EL (cell line): Measurements from ENCODE around the gene UBE3C.

ENCODE experiments used
- DNase-seq: peaks from one replicate; pipeline ENCODE4 v3.0.0-alpha.2; 2016

The UBE3C gene

DNA sequence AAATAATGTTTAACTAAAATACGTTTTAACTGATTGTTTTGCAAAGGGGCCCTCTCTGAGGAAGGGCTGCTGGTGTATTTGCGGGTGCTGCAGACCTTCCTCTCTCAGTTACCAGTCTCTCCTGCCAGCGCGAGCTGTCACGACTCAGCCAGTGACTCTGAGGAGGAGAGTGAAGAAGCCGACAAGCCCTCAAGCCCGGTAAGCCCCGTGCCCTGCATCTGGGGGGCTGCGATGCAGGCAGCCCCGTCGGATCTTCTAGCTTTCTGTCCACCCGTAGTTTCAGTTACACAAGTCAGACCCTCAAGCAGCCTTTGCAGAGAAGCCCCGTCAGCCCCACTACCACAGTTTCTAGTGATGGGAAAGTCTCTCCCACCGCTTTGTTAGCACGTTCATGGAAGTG, 45.1 kb downstream of the UBE3C start:
- no peak for DNase-seq

DNA sequence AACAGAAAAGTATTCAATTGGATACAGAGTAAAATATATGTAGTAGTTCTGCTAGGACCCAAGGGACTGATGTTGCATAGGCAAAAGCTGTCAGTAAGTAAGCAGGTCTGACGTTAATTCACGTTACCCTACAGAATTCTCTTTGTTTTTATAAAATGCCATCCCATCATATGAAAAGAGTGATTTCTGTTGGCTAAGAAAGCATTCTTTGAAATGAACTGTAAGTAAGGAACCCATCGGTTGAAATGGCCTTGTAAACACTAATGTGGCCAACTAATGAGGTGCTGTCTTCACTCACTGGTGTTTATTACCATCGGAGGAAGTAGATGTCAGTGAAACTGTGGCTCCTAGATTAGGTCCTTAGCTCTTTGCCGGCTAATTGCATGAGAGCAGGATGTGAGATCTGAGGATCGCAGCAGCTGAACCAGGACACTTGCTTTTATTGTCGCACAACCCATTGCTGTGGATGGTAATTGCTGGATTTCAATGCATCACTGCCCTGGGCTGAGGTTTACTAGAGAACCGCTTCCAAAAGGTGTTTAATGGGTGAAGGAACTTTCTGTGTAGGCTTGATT, 49.5 kb downstream of the UBE3C start:
- no peak for DNase-seq

DNA sequence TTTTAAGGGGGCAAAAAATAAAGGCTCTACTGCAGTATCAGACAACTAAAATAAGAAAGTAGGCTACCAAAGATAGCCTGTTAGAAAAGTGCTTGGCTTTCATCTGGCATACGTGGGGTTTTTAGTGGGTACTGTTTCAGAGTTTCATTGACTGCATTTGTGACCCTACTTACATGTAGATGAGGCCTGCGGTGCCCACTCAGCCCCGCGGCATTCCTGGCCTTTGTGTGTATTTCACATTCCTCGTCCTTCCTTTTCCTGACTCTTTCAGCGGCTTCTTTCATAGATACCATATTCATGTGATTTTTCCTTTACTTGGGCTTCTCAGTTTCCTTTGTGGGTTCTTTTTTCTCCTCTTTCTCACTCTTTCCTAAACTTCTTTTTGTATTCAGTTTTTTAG, 50.7 kb downstream of the UBE3C start:
- no peak for DNase-seq

DNA sequence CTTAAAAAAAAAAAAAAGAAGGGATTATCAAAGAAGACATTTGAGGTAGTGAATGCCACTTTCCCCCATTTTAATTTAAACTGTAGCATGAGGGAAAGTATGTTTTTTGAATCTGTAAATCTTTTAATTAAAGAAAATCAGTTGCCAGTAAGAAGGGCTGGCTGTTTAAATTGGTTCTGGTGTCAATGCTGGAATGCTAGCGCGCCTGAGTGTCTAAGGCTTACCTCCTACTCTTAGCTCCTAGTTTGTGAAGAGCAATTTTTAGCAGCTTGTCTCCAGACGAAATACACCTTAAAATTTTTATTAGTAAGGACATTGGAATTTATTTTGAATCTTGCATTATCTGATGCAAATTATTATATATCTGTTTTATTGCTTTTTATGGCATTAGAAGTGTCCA, 54.1 kb downstream of the UBE3C start:
- no peak for DNase-seq

DNA sequence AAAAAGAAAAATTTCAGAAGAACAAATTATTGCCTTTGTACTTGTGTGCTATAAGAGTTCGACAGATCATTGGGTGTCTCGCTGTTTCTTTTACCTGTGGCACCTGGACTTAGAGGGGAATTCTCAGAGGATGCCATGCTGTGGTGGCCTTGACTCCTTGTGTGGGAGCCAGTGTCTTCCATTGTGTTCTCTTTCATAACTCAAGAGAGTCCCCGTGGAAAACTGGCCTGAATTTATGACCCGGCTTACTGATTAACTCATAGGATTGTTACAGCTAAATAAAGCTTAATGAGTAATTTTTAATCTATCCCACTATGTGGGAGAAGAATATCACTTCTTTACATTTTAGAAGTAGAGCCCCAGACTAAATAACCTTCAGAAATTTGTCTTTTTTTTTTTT, 54.5 kb downstream of the UBE3C start:
- DNase-seq = no peak

DNA sequence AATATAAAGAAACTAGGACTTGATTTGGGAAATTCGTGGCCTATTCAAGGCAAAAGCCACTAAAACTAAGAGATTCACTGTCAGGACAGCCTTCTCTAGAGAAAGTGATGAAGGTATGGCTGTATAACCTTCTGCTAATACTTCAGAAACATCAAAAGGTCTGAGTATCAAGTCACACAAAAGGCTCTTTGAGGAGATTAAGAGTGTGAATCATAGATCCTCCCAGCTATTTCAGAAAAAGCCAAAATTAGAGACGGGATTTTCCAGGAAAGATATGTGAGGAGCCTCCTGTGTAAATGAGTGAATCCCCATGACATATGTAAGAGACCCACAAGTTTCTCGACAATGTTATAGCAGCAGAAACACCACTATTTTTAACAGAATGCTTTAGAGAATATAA, 56.2 kb downstream of the UBE3C start:
- DNase-seq = no peak

DNA sequence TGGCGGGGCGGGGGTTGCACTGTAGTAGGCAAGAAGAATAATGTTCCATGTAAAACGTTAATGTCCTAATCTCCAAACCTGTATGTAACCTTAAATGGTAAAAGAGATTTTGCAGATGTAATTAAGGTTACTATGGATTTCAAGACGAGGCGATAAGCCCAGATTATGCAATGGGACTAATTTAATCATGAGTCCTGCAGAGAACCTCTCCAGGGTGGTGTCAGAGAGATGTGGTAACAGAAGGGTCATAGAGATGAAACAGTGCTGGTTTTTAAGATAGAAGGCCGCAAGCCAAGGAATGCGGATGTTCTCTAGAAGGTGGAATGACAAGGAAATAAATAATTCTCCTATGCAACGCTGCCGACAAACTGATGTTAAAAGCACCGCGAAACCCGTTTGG, 57.1 kb downstream of the UBE3C start:
- DNase-seq = no peak

DNA sequence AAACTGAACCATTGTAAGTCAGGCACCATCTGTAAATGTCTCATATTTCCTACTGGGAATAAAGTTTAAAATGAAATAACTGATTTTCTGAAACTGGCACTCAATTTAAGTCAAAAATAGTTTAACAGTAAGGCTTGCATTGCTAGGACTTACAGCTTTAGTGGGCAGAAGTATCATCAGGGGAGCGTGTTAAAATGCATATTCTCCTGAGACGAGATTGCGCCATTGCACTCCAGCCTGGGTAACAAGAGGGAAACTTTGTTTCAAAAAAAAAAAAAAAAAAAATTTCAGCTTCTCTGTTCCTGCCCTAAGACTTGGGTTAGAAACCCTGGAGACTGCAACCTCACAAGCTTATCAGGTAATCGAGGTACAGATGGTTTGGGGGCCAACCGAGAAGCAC, 65.4 kb downstream of the UBE3C start:
- no peak for DNase-seq

DNA sequence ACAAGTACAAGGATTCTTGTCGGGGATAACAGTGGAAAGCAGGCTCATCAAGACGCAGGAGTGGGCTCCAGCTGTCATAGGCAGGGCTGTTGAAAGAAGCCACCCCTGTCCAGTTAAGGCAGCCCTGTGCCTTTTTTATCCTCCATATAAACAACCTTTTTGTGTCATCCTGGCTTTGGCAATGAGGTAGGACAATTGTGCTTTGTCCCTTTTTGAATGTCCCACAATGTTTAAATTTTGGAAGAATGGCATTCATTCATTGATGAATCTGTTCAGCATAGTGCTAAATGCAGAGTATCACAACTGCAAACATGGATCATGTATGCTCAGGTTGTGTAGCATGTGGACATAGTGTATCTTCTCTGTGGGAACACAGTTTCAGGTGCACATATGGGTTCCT, 66.7 kb downstream of the UBE3C start:
- DNase-seq = no peak

DNA sequence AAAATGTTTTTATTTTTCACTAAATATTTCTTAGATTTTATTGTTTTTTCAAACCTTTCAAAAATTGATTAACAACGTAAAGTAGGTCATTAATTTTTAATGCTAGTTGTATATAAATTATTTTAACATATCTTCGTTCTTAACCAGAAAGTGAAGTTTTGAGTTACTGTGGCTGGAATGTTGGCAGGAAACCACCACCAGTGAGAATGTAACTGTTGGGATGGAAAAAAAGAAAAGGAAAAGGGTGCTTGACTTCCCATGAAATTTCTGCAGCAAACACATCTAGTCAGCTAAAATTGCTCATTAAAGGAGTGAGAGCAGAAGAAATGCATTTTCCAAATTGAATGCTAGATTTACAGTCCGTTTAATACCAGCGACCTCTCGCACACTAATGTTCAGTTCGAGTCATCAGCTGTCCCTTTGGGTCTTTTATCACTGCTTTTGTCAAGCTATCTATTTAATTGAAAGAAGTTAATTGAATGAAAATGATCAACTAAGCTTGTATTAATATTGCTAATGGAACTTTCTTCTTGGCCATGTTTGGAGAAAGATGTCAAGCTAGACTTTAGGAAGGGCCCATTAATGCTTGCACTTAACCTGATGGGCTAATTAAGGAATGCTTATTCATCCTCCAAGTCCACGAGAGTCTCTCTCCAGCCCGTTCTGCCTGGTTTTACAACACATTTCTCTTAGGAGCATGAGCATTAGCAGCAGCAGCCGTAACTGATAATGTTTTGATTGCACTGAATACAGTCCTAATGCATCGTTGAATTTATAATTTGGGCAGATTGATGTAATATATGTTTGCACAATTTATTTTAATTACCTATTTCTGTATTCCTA, 70.1 kb downstream of the UBE3C start:
- DNase-seq = no peak

DNA sequence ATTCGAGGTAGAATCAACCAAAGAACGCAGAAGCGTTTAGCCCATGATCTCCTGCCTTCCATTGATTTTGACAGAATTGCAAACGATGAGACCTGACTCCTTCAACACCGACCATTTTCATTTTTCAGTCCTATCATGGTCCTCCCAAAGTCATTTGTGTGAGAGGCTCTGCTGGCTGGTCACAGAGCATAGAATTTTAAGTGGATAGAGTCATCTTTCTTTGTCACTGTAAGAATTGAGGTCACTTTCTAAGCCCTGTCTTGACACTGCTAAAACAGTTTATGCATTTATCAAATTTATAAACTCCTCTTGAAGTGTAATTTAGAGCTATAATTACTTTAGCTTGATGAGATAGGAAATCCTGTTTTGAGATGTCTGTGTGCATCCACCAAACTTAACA, 72.0 kb downstream of the UBE3C start:
- DNase-seq = no peak

DNA sequence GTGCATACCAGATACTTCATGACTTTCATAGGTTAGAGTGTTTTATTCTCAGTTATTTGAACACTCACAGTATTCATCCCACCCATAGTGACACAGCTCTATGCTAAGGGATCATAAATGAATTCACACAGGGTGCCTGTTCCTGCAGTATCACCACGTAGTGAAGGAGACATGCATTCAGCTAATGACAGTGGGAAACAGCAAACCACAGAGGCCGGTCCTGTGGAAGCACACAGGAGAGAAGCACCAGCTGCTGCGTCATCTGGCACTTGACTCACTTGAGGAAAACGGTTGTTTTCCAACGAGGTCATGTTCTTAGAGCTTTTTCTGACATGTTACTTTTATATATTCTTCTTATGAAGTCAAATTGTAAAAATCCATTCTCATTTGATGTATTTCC, 73.0 kb downstream of the UBE3C start:
- peak; percentile 39 for DNase-seq

DNA sequence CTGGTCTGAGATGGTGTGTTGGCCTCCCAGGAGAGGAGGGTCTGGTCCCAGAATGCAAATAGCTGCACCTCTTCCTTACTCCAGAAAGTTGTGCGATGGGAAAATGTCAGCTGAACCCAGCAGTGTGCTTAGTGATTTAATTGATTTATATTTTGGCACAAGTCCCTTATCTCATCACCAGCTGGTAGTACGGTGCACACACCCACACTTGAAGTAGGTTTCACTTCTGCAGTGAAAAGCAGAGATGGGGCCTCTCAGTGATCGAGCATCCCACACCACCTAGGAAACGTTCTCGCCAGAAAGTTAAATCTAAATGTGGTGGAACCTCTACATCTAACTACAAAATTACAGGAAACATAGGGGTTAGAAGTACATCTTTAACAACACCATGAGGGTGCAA, 80.4 kb downstream of the UBE3C start:
- DNase-seq = no peak

DNA sequence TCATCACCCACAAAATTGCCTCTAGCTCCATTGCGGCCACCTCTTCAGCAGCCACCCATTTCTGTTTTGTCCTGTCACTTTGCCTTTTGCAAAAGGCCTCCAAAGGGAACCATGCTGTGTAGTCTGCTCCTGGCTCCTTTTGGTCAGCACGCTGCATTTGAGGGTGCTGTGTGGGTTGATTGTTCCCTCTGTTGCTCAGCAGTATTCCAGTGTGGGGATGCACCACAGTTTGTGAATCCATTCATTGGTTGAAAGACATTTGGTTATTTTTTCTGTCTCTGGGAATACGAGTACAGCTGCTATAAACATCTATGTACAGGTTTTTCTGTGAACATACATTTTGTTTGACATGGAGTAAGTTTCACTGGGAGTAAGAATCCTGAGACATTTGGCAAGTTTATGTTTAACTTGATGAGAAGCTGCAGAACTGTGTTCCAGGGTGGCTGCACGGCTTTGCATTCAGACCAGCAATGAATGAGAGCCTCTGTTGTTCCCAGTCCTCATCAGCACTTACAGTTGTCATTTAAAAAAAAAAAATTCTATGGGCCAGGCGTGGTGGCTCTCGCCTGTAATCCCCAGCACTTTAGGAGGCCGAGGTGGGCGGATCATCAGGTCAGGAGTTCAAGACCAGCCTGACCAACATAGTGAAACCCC, 82.3 kb downstream of the UBE3C start:
- no peak for DNase-seq

DNA sequence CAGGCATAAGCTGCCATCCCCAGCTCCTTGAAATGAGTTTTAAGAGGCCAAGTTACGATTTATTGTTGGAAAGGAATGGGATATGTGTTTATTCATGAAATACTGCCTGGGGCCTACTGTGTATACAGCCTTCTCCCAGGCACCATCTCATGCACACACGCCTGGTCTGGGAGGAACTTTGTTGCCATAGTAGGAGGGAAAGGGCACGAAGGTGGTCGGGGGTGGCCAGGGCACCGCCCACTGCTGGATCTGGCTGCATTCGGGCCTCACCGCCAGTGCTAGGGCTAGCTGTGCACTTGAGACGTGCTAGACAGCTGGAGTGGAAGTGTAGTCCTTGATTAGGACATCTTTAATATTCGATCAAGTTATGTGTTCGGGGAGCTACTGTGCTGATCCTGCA, 84.0 kb downstream of the UBE3C start:
- DNase-seq = no peak

DNA sequence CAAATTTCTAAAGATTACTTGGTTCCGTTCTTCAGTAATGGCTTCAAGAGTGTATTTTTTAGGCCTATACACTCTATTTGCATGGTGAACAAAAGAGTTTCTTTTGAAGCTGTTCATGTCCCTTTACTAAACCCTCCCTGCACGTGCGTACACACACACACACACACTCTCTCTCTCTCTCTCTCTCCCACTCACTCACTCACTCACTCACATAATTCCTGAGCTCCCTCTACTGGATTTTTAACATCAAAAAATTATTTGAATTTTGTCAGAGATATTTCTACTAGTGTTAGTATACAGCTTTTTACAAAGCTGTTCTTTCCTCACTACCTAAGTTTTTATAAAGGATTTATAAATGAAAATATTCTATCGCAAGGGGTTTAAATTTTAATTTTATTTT, 85.9 kb downstream of the UBE3C start:
- peak; percentile 16 for DNase-seq

DNA sequence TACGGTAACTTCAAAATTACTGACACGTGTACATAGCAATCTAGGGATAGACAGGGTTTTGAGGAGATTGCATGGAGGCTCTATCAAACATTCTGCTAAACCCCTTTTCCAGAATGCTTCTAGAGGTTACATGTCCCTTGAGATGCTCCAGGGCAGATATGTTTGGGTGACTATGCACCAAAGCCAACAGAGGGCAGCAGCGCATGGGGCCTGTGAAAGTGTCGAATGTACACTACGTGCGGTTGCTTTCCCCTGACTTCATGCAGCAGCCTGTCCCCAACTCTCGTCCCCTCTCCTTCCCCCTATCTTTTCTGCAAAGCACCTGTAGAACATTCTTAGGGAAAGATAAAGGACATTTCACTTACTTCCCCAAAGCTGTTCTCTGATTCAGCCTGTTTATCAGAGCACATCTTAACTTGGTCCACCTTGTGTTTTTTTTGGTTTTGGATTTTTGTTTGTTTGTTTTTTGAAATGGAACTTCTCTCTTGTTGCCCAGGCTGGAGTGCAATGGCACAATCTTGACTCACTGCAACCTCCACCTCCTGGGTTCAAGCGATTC, 90.2 kb downstream of the UBE3C start:
- DNase-seq = peak; percentile 34

DNA sequence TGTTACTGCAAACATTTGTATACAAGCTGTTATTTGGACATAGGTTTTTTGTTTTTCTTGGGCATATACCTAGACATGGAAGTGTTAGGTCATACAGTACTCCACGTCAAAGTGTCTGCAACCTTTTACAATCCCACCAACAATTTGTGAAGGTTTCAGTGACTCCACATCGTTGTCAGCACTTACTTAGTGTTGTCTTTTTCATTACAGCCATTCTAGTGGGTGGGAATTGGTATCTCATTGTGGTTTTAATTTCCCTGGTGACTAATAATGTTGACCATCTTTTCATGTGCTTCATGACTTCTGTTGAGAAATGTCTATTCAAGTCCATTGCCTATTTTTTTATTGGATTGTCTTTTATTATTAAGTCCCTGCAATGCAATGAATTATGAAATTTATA, 95.0 kb downstream of the UBE3C start:
- DNase-seq = peak; percentile 42

DNA sequence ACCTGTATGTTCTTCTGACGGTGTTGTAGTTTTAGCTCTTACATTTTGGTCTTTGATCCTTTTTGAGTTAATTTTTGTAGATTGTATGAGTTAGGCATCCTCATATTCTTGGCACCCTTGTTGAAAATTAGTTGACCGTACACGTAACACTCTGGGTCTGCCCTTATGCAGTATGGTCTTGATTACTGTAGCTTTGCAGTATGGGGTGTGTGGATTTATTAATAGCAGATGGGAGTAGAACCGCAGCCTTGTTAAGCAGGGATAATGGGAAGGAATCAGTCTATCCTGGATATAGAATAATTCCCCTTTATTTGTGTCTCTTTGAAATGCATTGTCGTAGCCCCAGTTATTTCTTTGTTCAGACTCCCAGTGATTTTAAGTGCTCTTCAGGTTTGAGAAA, 95.5 kb downstream of the UBE3C start:
- peak; percentile 6 for DNase-seq

DNA sequence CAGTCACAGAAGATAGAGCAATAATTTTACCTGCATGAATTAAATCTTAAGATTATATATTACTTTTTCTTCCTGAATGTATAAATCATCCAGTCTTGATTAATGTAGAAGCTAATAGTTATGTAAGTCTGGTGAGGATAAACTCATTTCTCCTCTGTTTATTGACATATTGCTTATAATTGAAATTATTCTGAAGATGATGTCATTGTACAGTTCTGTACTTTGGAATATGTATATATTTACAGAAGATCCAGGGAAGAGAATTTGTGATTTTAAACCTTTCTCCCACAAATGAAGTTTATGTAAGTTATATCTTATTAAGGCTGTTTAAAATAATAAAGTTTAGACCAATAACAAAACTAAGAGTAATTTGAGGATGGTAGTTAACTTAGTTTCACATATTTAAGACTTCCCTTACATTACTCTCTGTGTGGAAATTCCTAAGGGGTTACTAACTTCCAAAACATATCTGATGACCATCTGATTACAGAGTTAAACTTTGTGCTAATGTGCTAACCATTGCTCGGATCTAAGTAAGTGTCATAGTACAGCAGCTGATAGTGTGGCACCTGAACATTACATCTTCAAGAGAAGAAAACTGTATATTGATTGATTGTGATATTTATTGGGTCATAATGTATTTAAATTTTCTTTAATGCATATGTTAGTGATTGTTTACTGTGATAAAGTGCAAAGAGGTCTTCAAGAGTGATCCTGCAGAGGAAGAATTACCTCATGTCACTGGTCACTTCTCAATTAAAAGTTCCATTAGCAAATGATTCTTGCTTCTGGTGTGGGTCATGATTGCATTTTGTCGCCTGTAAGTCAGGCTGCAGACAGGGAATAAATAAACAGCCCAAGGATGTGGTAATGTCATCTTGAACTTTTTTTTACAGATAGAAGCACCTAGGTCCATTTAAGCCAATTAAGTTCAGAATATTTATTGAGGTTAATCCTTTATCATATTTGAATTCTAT, 96.9 kb downstream of the UBE3C start:
- DNase-seq = peak; percentile 67

DNA sequence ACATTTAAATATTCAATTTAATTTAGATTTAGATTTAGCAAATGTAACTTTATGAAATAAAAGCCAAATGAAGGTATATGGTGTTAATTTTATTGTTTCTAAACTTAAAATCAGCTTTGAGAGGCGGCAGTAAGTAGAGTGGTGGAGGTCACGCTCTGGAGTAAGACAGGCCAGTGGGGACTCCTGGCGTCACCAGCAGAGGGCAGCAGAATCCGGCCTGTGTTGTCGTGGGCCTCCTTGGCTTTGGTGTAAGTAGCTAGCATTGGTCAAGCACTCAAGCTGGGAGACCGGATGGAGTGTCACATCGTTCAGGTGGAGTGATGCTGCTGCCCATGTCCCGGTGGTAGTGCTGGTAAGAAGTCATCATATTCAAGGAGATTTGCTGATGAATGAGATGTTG, 99.4 kb downstream of the UBE3C start:
- no peak for DNase-seq

DNA sequence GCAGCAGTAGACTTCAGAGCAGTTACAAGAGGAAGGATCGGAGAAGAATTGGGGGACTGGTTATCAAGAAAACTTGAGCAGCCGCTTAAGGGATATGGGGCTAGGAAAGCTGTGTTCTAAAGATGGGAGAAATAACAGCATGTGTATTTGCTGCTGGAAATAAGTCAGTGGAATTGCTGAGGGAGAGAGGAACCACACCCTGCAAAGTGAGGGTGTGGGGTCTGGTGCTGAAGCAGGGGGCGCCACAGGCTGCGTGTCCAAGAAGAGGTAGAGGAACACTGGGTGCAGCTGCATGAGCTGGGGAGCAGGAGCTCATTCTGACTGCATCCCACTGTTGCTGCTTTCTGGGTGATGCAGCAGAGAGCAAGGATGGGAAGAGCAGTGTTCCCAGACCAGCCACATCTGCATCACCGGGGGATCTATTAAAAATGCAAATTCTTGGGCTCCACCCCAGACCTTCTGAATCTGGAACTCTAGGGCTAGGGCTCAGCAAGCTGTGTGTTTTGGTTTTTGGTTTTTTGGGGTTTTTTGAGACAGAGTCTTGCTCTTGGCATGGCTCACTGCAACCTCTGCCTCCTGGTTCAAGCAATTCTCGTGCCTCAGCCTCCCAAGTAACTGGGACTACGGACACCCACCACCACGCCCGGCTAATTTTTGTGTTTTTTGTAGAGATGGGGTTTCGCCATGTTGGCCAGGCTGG, 101.0 kb downstream of the UBE3C start:
- no peak for DNase-seq
